BJ (cell line): ENCODE data around the gene C1orf226. TPM values are rescaled to one million over a fixed set of nuclear protein-coding genes. Genes with fewer than 3 reads are reported as not detected.

Source experiments
- CTCF ChIA-PET: fragments of 350-600 bp; formaldehyde crosslinking; extraction: SDS; loops from one replicate; lab custom pipeline; 2021; ENCODE audit warnings: antibody characterized with exemption, inconsistent platforms; lab: Yijun Ruan, JAX
- POLR2A ChIA-PET: fragments of 300-600 bp; sonication (Branson Sonifier 250); formaldehyde crosslinking; extraction: SDS; loops from one replicate; lab custom pipeline; 2021; ENCODE audit warnings: antibody characterized with exemption; lab: Charles Lee
- DNase-seq: peaks from one replicate; pipeline ENCODE4 v3.0.0-alpha.2; 2011; ENCODE audit warnings: low read depth
- H3K27me3 ChIP-seq: 2 replicates; pipeline ENCODE4 v1.6.0; 2011; ENCODE audit warnings: low read length; ENCODE audit not compliant: control insufficient read depth, insufficient read depth
- H3K36me3 ChIP-seq: 2 replicates; pipeline ENCODE4 v1.5.1; 2011; ENCODE audit warnings: low read length; ENCODE audit not compliant: control insufficient read depth, insufficient read depth
- H3K4me3 ChIP-seq: 2 replicates; pipeline ENCODE4 v1.5.1; 2011; ENCODE audit warnings: low read depth, mild to moderate bottlenecking, control low read depth, low read length
- polyA plus RNA-seq: library from polyadenylated mRNA; depleted of rRNA; stranded (reverse); fragments of >200 nt; gene quantifications from 2 replicates; pipeline ENCODE4 v1.2.3, GENCODE V29; 2011
- TF ChIP-seq, protein P1 (sequence below): IDR thresholded peaks from 2 replicates; pipeline ENCODE4 v1.5.1; 2011; ENCODE audit warnings: low read depth, mild to moderate bottlenecking, control low read depth, inconsistent platforms, low read length, moderate library complexity; ENCODE audit not compliant: insufficient read depth

Gene C1orf226
- polyA plus RNA-seq, 1 experiment = 1.3 TPM

DNA sequence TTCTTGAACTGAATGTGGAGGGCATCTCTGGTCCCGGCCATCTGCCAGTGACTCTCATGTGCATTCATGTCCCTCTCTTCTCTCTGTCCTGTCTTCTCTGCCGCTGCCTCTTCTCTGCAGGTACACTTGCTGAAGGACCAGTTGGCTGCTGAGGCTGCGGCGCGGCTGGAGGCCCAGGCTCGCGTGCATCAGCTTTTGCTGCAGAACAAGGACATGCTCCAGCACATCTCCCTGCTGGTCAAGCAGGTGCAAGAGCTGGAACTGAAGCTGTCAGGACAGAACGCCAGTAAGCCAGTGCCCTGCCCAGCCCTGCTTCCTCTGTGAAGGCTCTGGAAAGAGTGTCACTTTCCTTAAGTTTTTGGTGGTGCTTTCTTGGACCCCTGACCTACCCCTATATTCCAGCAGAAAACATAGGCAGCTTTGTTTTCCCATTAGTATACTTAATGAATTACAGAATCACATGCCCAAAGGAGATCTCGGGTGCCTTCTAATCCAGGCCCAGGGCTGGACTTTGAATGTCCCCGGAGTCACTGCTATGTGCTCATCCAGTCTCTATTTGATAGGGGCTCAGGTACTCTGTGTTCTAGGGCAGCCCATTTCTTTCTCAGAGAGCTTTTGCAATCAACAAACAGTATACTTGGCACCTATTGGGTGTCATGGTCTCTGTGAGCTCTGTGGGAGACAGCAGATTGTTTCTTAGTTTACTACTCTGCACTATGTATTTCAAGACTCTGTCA, 16.1 kb upstream of the C1orf226 start:
- DNase-seq = no peak
- POLR2A ChIA-PET = no interaction called here
- TF ChIP-seq, protein P1, sequence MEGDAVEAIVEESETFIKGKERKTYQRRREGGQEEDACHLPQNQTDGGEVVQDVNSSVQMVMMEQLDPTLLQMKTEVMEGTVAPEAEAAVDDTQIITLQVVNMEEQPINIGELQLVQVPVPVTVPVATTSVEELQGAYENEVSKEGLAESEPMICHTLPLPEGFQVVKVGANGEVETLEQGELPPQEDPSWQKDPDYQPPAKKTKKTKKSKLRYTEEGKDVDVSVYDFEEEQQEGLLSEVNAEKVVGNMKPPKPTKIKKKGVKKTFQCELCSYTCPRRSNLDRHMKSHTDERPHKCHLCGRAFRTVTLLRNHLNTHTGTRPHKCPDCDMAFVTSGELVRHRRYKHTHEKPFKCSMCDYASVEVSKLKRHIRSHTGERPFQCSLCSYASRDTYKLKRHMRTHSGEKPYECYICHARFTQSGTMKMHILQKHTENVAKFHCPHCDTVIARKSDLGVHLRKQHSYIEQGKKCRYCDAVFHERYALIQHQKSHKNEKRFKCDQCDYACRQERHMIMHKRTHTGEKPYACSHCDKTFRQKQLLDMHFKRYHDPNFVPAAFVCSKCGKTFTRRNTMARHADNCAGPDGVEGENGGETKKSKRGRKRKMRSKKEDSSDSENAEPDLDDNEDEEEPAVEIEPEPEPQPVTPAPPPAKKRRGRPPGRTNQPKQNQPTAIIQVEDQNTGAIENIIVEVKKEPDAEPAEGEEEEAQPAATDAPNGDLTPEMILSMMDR = no peak
- CTCF ChIA-PET = interaction anchor here (1.1 to 3.5 kb wide), 4 partner anchors 8 to 435 kb away, joined by 3 to 35 read pairs (median 5); no protein-coding TSS in a partner anchor
- no peak overlapping the region for H3K4me3 ChIP-seq
- peaks cover 1% of the 10 kb centered on the region; the same call in 1 of the 2 replicates for H3K27me3 ChIP-seq
- H3K36me3 ChIP-seq = no peaks in the 10 kb centered on the region

DNA sequence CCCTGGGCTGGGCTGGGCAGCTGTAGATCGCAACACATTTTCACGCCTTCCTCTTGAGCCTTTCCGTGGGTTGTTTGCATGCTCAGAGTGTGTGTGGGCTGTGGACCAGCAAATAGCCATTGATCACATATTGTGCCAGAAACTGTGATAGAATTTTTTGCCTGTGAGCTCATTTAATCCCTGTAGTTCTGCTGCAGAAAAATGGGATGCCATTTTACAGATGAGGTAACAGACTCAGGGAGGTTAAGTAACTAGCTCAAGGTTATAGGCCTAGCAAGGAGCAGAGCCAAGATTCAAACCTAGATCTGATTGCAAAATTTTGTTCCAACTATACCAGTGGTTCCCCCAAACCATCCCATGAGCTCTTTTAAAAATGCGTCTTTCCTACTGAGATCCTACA, 15.4 kb upstream of the C1orf226 start:
- CTCF ChIA-PET = interaction anchor here (1.2 to 3.5 kb wide), 5 partner anchors 9 to 434 kb away, joined by 3 to 35 read pairs (median 5); no protein-coding TSS in a partner anchor
- TF ChIP-seq, protein P1 = no peak
- Histone ChIP-seq H3K4me3 (no peak overlapping the region), H3K27me3 (peaks cover 1% of the 10 kb centered on the region; the same call in 1 of the 2 replicates), H3K36me3 (no peaks in the 10 kb centered on the region)
- DNase-seq = no peak
- POLR2A ChIA-PET = no interaction called here

DNA sequence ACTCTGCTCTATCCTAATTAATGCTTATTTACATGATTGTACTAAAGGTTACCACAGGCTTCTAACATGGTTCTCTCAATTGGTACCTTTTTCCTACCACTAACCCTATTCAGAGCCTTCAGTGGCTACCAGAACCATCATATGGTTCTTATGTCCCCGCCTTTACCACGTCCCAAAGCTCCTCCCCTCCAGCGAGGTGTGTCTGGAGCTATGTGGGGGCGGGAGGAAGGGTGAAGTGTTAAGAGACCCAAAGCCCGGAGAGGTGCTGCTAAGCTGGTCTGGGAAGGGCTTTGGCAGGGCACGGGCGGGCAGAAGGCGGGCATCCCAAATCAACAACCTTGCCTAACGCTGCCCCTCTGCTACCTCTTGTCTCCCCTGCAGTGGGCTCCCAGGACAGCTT, 14.9 kb upstream of the C1orf226 start:
- CTCF ChIA-PET = interaction anchor here (0.8 to 3.5 kb wide), 6 partner anchors 10 to 434 kb away, joined by 3 to 35 read pairs (median 5); no protein-coding TSS in a partner anchor
- POLR2A ChIA-PET = no interaction called here
- DNase-seq = no peak
- H3K36me3 ChIP-seq = no peaks in the 10 kb centered on the region
- peak overlapping the region; percentile 60 for H3K4me3 ChIP-seq
- TF ChIP-seq, protein P1 = no peak
- peaks cover 1% of the 10 kb centered on the region; the same call in 1 of the 2 replicates for H3K27me3 ChIP-seq

DNA sequence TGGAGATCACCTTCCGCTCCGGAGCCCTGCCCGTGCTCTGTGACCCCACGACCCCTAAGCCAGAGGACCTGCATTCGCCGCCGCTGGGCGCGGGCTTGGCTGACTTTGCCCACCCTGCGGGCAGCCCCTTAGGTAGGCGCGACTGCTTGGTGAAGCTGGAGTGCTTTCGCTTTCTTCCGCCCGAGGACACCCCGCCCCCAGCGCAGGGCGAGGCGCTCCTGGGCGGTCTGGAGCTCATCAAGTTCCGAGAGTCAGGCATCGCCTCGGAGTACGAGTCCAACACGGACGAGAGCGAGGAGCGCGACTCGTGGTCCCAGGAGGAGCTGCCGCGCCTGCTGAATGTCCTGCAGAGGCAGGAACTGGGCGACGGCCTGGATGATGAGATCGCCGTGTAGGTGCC, 14.5 kb upstream of the C1orf226 start:
- TF ChIP-seq, protein P1 = no peak
- Histone ChIP-seq H3K4me3 (peak overlapping the region; percentile 60), H3K27me3 (0 out of 2 replicates have a peak, but pooled peaks cover 1% of the 10 kb centered on the region), H3K36me3 (no peaks in the 10 kb centered on the region)
- CTCF ChIA-PET = interaction anchor here (0.8 to 3.5 kb wide), 5 partner anchors 10 to 302 kb away, joined by 3 to 35 read pairs (median 5); no protein-coding TSS in a partner anchor
- POLR2A ChIA-PET = no interaction called here
- DNase-seq = no peak

DNA sequence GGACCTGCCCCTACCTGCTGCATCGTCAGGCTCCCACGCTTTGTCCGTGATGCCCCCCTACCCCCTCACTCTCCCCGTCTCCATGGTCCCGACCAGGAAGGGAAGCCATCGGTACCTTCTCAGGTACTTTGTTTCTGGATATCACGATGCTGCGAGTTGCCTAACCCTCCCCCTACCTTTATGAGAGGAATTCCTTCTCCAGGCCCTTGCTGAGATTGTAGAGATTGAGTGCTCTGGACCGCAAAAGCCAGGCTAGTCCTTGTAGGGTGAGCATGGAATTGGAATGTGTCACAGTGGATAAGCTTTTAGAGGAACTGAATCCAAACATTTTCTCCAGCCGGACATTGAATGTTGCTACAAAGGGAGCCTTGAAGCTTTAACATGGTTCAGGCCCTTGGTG, 13.8 kb upstream of the C1orf226 start:
- TF ChIP-seq, protein P1 = no peak
- H3K27me3 ChIP-seq = 0 out of 2 replicates have a peak, but pooled peaks cover 1% of the 10 kb centered on the region
- no peak overlapping the region for H3K4me3 ChIP-seq
- ChIA-PET CTCF (interaction anchor here (0.7 to 3.5 kb wide), 4 partner anchors 11 to 480 kb away, joined by 3 to 35 read pairs (median 4); no protein-coding TSS in a partner anchor), POLR2A (no interaction called here)
- DNase-seq = no peak
- no peaks in the 10 kb centered on the region for H3K36me3 ChIP-seq
